GM13977 (cell line): ENCODE results near the gene FAM174C.

Experiments used
- DNase-seq: peaks from one replicate; pipeline ENCODE4 v3.0.0; 2012; ENCODE audit warnings: low spot score
- in situ Hi-C: fragments of 300-500 bp; cut with MboI; formaldehyde crosslinking; loops from one replicate; pipeline ENCODE4 v1.12.0; 2022; ENCODE audit warnings: low sequenced_read_pairs, low pct_unique_long_range_greater_than_20kb, mixed read lengths, inconsistent platforms; ENCODE audit not compliant: unreplicated experiment
- TF ChIP-seq, protein P1 (sequence below): IDR thresholded peaks from 2 replicates; pipeline ENCODE4 v1.5.1; 2012; ENCODE audit warnings: mild to moderate bottlenecking, control low read depth; ENCODE audit not compliant: insufficient read depth; ENCODE audit errors: extremely low read depth, missing control alignments

FAM174C gene

DNA sequence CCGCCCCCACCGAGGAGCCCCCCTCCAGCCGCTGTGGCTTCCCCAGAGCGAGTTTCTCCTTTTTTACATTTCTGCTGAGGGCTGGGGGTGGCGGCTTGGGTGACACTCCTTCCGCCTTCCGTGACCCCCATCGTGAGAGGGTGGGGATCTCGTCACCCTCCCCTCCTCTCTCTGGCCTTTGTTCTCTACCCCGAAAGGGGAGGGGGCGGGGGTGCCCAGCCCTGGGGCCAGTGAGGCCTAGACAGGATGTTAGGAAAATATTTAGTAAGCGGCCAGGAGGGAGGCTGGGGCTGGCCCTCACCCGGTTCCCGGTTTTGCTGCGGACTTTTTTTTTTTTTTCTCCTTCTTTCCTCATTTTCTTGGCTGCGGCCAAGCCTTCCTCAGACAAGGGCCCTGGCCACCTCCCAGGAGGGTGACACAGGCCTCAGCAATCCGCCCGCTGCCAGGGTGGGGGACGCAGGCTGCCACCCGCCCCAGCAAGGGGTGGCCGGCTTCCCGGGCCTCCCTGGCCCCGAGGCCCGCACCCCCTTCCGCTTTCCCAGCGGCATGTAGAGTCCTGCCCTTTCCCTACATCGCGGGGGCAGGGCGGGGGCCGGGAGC is 23.0 kb upstream of the FAM174C start:
- DNase-seq: peak; percentile 70

DNA sequence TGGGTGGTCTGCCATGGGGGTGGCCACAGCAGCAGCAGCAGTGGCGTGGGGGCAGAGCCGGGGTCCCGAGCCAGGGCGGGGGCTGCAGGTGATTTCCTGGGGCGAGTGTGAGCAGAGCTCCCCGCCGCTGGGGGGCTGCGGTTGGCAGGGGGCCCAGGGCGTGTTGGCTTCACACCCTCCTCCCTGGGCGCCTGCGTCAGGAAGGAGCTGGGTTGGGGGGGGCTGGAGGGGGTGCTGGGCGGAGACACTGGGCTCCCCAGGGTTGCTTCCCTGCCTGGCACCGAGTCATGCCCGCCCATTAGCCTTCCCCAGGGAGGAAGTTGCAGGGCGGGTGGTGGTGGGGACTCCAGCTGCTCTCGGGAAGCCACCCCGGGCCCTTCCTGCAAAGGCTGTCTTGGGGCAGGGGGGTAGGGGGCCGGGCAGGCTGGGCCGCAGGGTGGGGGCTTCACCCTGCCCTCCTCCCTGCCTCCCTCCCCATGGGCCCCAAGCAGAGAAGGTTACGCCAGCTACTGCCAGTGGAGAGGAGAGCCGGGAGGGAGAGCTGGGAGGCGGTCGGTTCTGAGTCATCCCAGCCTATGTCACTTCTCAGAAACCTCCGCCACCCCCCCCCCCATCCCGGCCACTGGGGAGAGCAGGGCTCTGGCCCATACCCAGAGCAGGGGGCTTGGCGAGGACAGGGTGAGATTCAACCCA is 22.4 kb upstream of the FAM174C start:
- TF ChIP-seq, protein P1, sequence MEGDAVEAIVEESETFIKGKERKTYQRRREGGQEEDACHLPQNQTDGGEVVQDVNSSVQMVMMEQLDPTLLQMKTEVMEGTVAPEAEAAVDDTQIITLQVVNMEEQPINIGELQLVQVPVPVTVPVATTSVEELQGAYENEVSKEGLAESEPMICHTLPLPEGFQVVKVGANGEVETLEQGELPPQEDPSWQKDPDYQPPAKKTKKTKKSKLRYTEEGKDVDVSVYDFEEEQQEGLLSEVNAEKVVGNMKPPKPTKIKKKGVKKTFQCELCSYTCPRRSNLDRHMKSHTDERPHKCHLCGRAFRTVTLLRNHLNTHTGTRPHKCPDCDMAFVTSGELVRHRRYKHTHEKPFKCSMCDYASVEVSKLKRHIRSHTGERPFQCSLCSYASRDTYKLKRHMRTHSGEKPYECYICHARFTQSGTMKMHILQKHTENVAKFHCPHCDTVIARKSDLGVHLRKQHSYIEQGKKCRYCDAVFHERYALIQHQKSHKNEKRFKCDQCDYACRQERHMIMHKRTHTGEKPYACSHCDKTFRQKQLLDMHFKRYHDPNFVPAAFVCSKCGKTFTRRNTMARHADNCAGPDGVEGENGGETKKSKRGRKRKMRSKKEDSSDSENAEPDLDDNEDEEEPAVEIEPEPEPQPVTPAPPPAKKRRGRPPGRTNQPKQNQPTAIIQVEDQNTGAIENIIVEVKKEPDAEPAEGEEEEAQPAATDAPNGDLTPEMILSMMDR: no peak
- DNase-seq: peak; percentile 75
- in situ Hi-C loops: no loop called here

More for the DNA sequence above, 23.0 kb upstream of the FAM174C start:
- TF ChIP-seq, protein P1: no peak
- in situ Hi-C loops: no loop called here

DNA sequence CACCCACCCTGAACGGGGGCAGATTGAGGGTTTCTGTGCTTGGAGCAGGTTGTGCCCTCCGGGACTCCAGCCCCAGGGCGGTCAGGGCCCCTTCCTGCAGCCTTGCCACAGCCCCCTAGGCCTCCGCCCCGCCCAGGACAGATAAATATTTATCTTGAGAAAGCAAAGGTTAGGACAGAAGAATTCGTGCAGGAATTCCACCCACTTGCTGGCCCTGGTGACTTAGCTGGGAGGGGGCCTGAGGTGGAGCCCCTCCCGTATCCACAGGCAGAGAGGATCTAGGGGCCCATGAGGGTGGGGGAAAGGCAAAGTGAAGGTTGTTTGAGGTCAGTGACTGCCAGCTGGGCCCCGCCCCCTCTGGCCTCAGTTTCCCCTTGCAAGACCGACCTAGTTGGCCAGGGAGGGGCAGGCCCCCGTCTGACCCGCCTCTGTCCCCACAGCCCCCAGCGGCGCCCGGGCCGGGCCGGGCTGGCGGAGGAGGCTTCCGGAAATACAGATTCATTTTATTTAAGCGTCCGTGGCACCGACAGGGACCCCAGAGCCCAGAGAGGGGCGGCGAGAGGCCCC is 21.7 kb upstream of the FAM174C start:
- TF ChIP-seq, protein P1: no peak
- DNase-seq: no peak
- in situ Hi-C loops: no loop called here

DNA sequence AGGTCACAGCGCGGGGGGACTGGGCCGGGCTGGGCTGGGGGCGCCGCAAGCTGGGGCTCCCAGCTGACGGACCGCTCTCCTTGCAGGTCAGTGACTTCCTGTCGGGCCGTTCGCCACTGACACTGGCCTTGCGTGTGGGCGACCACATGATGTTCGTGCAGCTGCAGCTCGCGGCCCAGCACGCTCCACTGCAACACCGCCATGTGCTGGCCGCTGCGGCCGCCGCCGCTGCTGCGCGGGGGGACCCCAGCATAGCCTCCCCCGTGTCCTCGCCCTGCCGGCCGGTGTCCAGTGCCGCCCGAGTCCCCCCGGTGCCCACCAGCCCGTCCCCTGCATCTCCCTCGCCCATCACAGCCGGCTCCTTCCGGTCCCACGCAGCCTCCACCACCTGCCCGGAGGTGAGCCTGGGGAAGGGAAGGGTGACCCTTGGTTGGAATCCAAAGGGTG is 21.2 kb upstream of the FAM174C start:
- TF ChIP-seq, protein P1: no peak
- in situ Hi-C loops: no loop called here
- no peak for DNase-seq

DNA sequence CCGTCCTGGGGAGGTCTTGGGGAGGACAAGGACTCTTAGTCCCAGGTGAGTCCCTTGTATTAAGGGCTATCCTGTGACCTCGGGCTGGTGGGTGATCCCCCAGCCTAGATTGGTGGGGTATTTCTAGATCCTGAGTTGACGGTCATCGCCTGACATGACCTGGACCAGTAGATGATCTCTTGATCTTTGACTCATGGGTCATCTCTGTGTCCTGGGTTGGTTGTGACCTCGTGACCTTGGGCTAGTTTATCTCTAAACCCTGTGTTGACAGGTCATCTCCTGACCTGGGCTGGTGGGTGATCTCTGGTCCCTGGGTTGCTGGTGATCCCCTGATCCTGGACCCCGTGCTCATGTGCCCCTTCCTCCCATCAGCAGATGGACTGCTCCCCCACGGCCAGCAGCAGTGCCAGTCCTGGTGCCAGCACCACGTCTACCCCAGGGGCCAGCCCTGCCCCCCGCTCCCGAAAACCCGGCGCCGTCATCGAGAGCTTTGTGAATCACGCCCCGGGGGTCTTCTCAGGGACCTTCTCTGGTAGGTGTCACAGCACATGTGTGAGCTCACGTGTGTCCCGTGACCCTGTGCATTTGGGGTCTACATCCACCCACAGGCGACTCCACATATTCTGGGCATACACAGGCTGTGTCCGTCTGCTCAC is 20.7 kb upstream of the FAM174C start:
- in situ Hi-C loops: no loop called here
- DNase-seq: no peak
- TF ChIP-seq, protein P1: no peak
